Natural killer cell (primary cell): ENCODE results near the gene CBLB. TPM values are rescaled to one million over a fixed set of nuclear protein-coding genes. Genes with fewer than 3 reads are reported as not detected.
A peak's percentile ranks its signal among the peaks of the same experiment; 100 is the strongest.

Experiments
- ATAC-seq, 3 donors: fragments of 150-1000 bp in 2 of 3; fragments of 200-7000 bp in 1 of 3; cut with Tn5 transposase; 1 replicate in 1 of 3; 2 replicates in 2 of 3; pipeline ENCODE4 v1.10.0; 2021; ENCODE audit warnings: mild to moderate bottlenecking in 2 of 3, moderate library complexity in 2 of 3
- DNase-seq, 2 donors: peaks; one replicate each; pipeline versions ENCODE4 v3.0.0 to v3.0.0-alpha.2; 2013 to 2021; ENCODE audit warnings: mixed read lengths in 1 of 2
- H3K27ac ChIP-seq: one replicate; pipeline ENCODE4 v1.5.1; 2013; ENCODE audit warnings: mild to moderate bottlenecking, low read length
- H3K27me3 ChIP-seq: one replicate; pipeline ENCODE4 v1.6.1; 2013; ENCODE audit warnings: low read length; ENCODE audit not compliant: control insufficient read depth, insufficient read depth
- H3K36me3 ChIP-seq: one replicate; pipeline ENCODE4 v1.6.1; 2013; ENCODE audit warnings: low read length; ENCODE audit not compliant: control insufficient read depth, insufficient read depth
- H3K4me1 ChIP-seq: one replicate; pipeline ENCODE4 v1.6.1; 2013; ENCODE audit warnings: low read length; ENCODE audit not compliant: control insufficient read depth, insufficient read depth
- H3K4me3 ChIP-seq: one replicate; pipeline ENCODE4 v1.5.1; 2013; ENCODE audit warnings: low read length
- H3K9me3 ChIP-seq: one replicate; pipeline ENCODE4 v1.6.1; 2013; ENCODE audit warnings: low read length; ENCODE audit not compliant: control insufficient read depth, insufficient read depth
- H3K27ac Mint-ChIP-seq, 2 donors: one replicate each; pipeline ENCODE4 v1.8.0; 2022; ENCODE audit warnings: mild to moderate bottlenecking in 2 of 2, mixed read lengths in 2 of 2, moderate library complexity in 1 of 2
- H3K27me3 Mint-ChIP-seq, 2 donors: one replicate each; pipeline ENCODE4 v1.8.0; 2022; ENCODE audit warnings: low read depth in 2 of 2, mixed read lengths in 2 of 2
- H3K36me3 Mint-ChIP-seq: one replicate; pipeline ENCODE4 v1.8.0; 2022; ENCODE audit warnings: mixed read lengths
- H3K4me1 Mint-ChIP-seq, 2 donors: one replicate each; pipeline ENCODE4 v1.8.0; 2022; ENCODE audit warnings: mixed read lengths in 2 of 2
- H3K4me3 Mint-ChIP-seq: one replicate; pipeline ENCODE4 v1.8.0; 2022; ENCODE audit warnings: mild to moderate bottlenecking, moderate library complexity, mixed read lengths
- H3K9me3 Mint-ChIP-seq, 2 donors: one replicate each; pipeline ENCODE4 v1.8.0; 2022; ENCODE audit warnings: mixed read lengths in 2 of 2
- WGBS: methylation state at CpG from one replicate; pipeline ENCODE4 v1.1.7; 2013; ENCODE audit warnings: missing lambda C conversion rate; ENCODE audit not compliant: insufficient coverage; 5-methylcytosine and 5-hydroxymethylcytosine counted together
- intact Hi-C: fragments of 100-400 bp; cut with micrococcal nuclease; formaldehyde crosslinking; loops from one replicate; pipeline ENCODE4 v1.14.2; 2022
- total RNA-seq, 4 donors: library from RNA; stranded (reverse); fragments of 120-200 nt in 1 of 4; gene quantifications; one replicate each; pipeline versions ENCODE4 v1.2.3 to v1.2.4, GENCODE V29; 2013 to 2022
- TF ChIP-seq, protein P1 (sequence below): fragments of 200-600 bp; IDR thresholded peaks from one replicate; pipeline ENCODE4 v1.8.0; 2022; ENCODE audit warnings: antibody characterized with exemption

The CBLB gene
- total RNA-seq, 3 donors from 2014 or later (not counting 1 experiment from before 2014, with no cell fraction given) = 180 to 287 (median 230) TPM

DNA sequence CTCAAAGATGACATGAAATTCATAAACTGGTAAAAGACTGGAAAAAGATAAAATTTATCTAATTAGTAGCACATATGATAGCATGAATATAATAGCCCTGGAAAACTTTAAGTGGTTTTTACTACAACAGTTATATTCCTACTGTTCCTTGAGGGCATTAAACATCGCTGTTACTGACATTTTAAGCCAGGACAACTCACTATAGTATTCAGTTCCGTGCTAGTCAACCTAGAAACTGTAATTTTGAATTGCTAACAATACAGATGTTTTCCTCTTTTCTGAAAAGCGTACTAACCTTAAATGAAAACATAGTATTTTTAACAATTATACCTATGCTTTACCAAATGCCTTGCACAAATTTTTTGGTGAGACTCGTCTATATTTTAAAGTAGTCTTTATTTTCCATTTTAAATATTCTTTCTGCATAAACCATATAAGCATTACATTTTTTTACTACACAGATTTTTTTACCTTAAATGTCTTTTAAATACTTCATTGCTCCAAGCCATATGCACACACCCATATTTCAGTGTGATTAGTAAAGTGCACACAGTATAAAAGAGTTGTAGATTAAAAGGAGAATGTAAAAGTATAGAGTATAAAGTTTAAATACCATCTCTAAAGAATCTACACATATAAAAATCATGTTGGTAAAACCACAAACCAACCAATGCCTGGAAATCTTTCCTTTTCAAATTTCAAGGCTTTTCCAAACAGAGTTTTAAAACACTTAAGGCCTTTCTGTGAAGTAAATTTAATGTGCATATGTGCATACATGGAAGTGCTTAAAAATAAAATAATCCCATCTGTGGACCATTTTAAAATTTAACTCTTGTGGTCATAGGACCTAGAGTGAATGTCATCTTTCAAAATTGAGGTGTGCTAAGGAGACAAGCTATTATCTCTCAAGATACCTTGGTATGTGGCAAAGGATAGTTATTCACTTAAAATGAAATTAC is 20.1 kb upstream of the CBLB start:
- Histone ChIP-seq H3K9me3 (no peaks in the 10 kb centered on the region), H3K27me3 (no peaks in the 10 kb centered on the region), H3K4me1 (no peaks in the 10 kb centered on the region), H3K36me3 (no peaks in the 10 kb centered on the region), H3K27ac (no peak overlapping the region), H3K4me3 (no peak overlapping the region)
- Mint-ChIP-seq H3K36me3 (no peaks in the 10 kb centered on the region), H3K27me3 (peaks cover 0 to 11% of the 10 kb centered on the region in 2 donors), H3K27ac (no peak overlapping the region), H3K9me3 (no peaks in the 10 kb centered on the region), H3K4me3 (no peak overlapping the region), H3K4me1 (peaks cover 0 to 2% of the 10 kb centered on the region in 2 donors)
- intact Hi-C loops = no loop called here
- WGBS = 81% methylated on average over 4 of the region's 4 CpGs
- TF ChIP-seq, protein P1, sequence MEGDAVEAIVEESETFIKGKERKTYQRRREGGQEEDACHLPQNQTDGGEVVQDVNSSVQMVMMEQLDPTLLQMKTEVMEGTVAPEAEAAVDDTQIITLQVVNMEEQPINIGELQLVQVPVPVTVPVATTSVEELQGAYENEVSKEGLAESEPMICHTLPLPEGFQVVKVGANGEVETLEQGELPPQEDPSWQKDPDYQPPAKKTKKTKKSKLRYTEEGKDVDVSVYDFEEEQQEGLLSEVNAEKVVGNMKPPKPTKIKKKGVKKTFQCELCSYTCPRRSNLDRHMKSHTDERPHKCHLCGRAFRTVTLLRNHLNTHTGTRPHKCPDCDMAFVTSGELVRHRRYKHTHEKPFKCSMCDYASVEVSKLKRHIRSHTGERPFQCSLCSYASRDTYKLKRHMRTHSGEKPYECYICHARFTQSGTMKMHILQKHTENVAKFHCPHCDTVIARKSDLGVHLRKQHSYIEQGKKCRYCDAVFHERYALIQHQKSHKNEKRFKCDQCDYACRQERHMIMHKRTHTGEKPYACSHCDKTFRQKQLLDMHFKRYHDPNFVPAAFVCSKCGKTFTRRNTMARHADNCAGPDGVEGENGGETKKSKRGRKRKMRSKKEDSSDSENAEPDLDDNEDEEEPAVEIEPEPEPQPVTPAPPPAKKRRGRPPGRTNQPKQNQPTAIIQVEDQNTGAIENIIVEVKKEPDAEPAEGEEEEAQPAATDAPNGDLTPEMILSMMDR = no peak
- ATAC-seq (no peak), DNase-seq (no peak)

DNA sequence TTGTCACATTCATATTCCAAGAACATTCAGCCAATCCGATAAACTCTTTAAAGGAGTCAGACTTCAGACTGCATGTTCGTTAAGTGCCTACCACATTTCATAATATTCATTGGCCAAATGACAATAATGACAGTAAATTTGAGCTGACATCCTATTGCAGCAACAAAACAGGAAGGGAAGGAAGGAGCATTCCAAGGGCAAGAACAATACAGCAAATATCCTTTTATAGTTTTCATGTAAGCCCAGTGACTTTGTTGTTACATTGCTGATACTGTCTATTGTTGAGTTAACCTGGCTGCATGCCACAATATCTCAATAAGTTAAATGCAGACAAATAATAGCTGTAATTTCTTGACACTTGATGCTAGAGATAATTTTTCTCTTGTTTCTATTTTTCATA is 16.4 kb upstream of the CBLB start:
- no peaks in the 10 kb centered on the region for H3K9me3 ChIP-seq
- TF ChIP-seq, protein P1 = no peak
- H3K4me3 Mint-ChIP-seq = no peak overlapping the region
- DNase-seq = no peak
- H3K4me3 ChIP-seq = no peak overlapping the region
- H3K4me1 ChIP-seq = no peaks in the 10 kb centered on the region
- no peak for ATAC-seq
- H3K9me3 Mint-ChIP-seq = no peaks in the 10 kb centered on the region
- H3K36me3 Mint-ChIP-seq = no peaks in the 10 kb centered on the region
- H3K4me1 Mint-ChIP-seq = peaks cover 0 to 12% of the 10 kb centered on the region in 2 donors
- no peaks in the 10 kb centered on the region for H3K36me3 ChIP-seq
- no peak overlapping the region for H3K27ac Mint-ChIP-seq
- intact Hi-C loops = no loop called here
- peaks cover 0 to 11% of the 10 kb centered on the region in 2 donors for H3K27me3 Mint-ChIP-seq
- no peak overlapping the region for H3K27ac ChIP-seq
- H3K27me3 ChIP-seq = no peaks in the 10 kb centered on the region
- 86% methylated on average over 2 of the region's 2 CpGs for WGBS

DNA sequence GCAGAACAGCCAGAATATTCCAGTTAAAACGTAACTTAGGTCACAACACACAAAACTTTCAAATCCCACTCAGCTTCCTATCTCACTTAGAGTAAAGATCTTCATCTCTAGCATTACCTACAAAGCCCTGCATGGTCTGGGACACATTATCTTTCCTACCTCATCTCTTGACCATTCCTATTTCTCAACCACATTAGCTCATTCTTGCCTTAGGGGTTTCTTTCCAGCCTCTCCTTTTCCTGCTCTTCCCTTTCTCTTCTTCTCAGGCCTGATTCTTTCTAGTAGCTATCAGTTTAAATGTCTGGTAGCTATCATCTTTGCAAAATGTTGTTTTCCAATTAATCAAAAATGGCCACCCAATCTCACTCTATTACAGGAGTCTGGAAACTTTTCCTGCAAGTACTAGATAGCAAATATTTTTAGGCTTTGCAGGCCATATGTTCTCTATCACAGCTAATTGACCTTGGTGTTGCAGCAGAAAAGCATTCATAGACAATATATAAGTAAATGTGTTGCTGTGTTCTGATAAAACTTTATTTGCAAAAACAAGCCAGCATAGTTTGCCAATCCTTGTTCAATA is 15.1 kb upstream of the CBLB start:
- Mint-ChIP-seq H3K4me3 (peak overlapping the region; percentile 55), H3K27me3 (peaks cover 0 to 11% of the 10 kb centered on the region in 2 donors), H3K4me1 (peaks cover 0 to 12% of the 10 kb centered on the region in 2 donors), H3K27ac (peak overlapping the region in 1 of 2 donors; percentile 78), H3K36me3 (no peaks in the 10 kb centered on the region), H3K9me3 (no peaks in the 10 kb centered on the region)
- ATAC-seq = no peak
- Histone ChIP-seq H3K4me1 (no peaks in the 10 kb centered on the region), H3K4me3 (no peak overlapping the region), H3K27ac (no peak overlapping the region), H3K36me3 (no peaks in the 10 kb centered on the region), H3K9me3 (no peaks in the 10 kb centered on the region), H3K27me3 (no peaks in the 10 kb centered on the region)
- DNase-seq = no peak
- intact Hi-C loops = no loop called here
- TF ChIP-seq, protein P1 = no peak
- 94% methylated on average over 1 of the region's 1 CpG for WGBS
